DOHH2 (cell line): Measurements from ENCODE around the gene PKP4.

Source experiments
- H3F3A ChIP-seq: fragments of 200-600 bp; sonication (generic), shearing (Covaris generic); 2 replicates; pipeline ENCODE4 v1.6.0; 2016; ENCODE audit warnings: antibody characterized with exemption, mild to moderate bottlenecking; ENCODE audit not compliant: control insufficient read depth, insufficient read depth
- H3K27ac ChIP-seq: fragments of 200-600 bp; sonication (generic); 2 replicates; pipeline ENCODE4 v1.5.1; 2014; ENCODE audit warnings: low read depth, mild to moderate bottlenecking, low read length, moderate library complexity
- H3K27me3 ChIP-seq: fragments of 200-600 bp; sonication (generic); 2 replicates; pipeline ENCODE4 v1.6.1; 2014; ENCODE audit warnings: mild to moderate bottlenecking, low read length, mixed read lengths; ENCODE audit not compliant: control insufficient read depth
- H3K36me3 ChIP-seq: fragments of 200-600 bp; sonication (generic); 2 replicates; pipeline ENCODE4 v1.6.1; 2014; ENCODE audit warnings: mild to moderate bottlenecking, low read length, moderate library complexity, mixed read lengths; ENCODE audit not compliant: control insufficient read depth
- H3K4me1 ChIP-seq: fragments of 200-600 bp; sonication (generic); 2 replicates; pipeline ENCODE4 v1.6.1; 2014; ENCODE audit warnings: mild to moderate bottlenecking, low read length, mixed read lengths; ENCODE audit not compliant: control insufficient read depth
- H3K4me2 ChIP-seq: fragments of 200-600 bp; sonication (generic); 2 replicates; pipeline ENCODE4 v1.6.0; 2014; ENCODE audit warnings: mild to moderate bottlenecking, low read length, moderate library complexity
- H3K4me3 ChIP-seq: fragments of 200-600 bp; sonication (generic); 2 replicates; pipeline ENCODE4 v1.5.1; 2014; ENCODE audit warnings: mild to moderate bottlenecking, low read length, mixed read lengths
- H3K79me2 ChIP-seq: fragments of 200-600 bp; sonication (generic); 2 replicates; pipeline ENCODE4 v1.6.1; 2014; ENCODE audit warnings: mild to moderate bottlenecking, low read length, mixed read lengths; ENCODE audit not compliant: control insufficient read depth
- H3K9me2 ChIP-seq: fragments of 200-600 bp; sonication (generic); replicated peaks from 2 replicates; pipeline ENCODE4 v1.6.1; 2014; ENCODE audit warnings: mild to moderate bottlenecking, low read length, mixed read lengths; ENCODE audit not compliant: control insufficient read depth
- H3K9me3 ChIP-seq: fragments of 200-600 bp; sonication (generic); 2 replicates; pipeline ENCODE4 v1.6.1; 2014; ENCODE audit warnings: antibody characterized with exemption, low read length, mixed read lengths; ENCODE audit not compliant: control insufficient read depth, insufficient read depth
- H4K20me1 ChIP-seq: fragments of 200-600 bp; sonication (generic); 2 replicates; pipeline ENCODE4 v1.6.0; 2014; ENCODE audit warnings: low read depth, mild to moderate bottlenecking, antibody characterized with exemption, low read length, moderate library complexity; ENCODE audit not compliant: control insufficient read depth, insufficient read depth
- EZH2phosphoT487 ChIP-seq: fragments of 200-600 bp; sonication (generic); IDR thresholded peaks from 2 replicates; pipeline ENCODE4 v1.6.1; 2017; ENCODE audit warnings: borderline replicate concordance, mild to moderate bottlenecking, antibody characterized with exemption, low read length, moderate library complexity, mixed read lengths
- TF ChIP-seq, protein P1 (sequence below): fragments of 200-600 bp; sonication (generic); IDR thresholded peaks from one replicate; pipeline ENCODE4 v1.5.1; 2014; ENCODE audit warnings: antibody characterized with exemption, mild to moderate bottlenecking, low read depth, low read length; ENCODE audit not compliant: poor library complexity, severe bottlenecking

Gene PKP4

DNA sequence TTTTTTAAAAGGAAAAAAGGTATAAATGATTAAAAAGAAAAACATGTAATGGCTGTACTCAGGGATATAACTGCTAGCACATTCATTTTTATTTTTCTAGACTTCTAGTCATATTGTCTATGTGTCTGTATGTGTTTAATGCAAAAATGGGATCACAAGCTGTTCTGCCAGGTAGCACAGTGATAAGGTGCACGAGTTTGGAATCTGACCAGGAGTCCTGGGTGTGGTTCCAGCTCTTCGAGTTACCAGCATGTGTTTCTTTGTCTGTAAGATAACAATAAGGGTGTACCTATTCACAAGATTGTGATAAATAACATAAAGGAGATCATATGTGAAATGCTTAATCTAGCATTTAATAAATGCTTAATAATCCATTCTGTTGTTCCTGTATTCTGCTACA is 145.3 kb downstream of the PKP4 start:
- Histone ChIP-seq H3K9me2 (no peaks in the 10 kb centered on the region), H3K4me2 (no peak overlapping the region), H3F3A (no peaks in the 10 kb centered on the region), H3K36me3 (peaks cover 3% of the 10 kb centered on the region; the same call in 1 of the 2 replicates), H3K27me3 (no peaks in the 10 kb centered on the region), H3K4me3 (no peak overlapping the region), H3K9me3 (no peaks in the 10 kb centered on the region), H4K20me1 (peaks cover 4% of the 10 kb centered on the region; the same call in 1 of the 2 replicates), H3K27ac (no peak overlapping the region), H3K79me2 (no peaks in the 10 kb centered on the region), H3K4me1 (no peaks in the 10 kb centered on the region)
- TF ChIP-seq, protein P1, sequence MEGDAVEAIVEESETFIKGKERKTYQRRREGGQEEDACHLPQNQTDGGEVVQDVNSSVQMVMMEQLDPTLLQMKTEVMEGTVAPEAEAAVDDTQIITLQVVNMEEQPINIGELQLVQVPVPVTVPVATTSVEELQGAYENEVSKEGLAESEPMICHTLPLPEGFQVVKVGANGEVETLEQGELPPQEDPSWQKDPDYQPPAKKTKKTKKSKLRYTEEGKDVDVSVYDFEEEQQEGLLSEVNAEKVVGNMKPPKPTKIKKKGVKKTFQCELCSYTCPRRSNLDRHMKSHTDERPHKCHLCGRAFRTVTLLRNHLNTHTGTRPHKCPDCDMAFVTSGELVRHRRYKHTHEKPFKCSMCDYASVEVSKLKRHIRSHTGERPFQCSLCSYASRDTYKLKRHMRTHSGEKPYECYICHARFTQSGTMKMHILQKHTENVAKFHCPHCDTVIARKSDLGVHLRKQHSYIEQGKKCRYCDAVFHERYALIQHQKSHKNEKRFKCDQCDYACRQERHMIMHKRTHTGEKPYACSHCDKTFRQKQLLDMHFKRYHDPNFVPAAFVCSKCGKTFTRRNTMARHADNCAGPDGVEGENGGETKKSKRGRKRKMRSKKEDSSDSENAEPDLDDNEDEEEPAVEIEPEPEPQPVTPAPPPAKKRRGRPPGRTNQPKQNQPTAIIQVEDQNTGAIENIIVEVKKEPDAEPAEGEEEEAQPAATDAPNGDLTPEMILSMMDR, result no peak
- no peak for TF ChIP-seq EZH2phosphoT487

- Histone ChIP-seq H3K4me1 (no peaks in the 10 kb centered on the region), H3K4me2 (no peak overlapping the region), H3K36me3 (peaks cover 3% of the 10 kb centered on the region; the same call in 1 of the 2 replicates), H3K79me2 (no peaks in the 10 kb centered on the region), H3K4me3 (no peak overlapping the region), H3K9me3 (no peaks in the 10 kb centered on the region), H3K27ac (no peak overlapping the region), H3K27me3 (no peaks in the 10 kb centered on the region), H3F3A (no peaks in the 10 kb centered on the region), H3K9me2 (no peaks in the 10 kb centered on the region), H4K20me1 (peaks cover 4% of the 10 kb centered on the region; the same call in 1 of the 2 replicates)
- TF ChIP-seq EZH2phosphoT487, result no peak
- TF ChIP-seq, protein P1, result no peak
Measured at GRCh38 chr2:158603205-158603604, 146.5 kb downstream of the PKP4 start.

DNA sequence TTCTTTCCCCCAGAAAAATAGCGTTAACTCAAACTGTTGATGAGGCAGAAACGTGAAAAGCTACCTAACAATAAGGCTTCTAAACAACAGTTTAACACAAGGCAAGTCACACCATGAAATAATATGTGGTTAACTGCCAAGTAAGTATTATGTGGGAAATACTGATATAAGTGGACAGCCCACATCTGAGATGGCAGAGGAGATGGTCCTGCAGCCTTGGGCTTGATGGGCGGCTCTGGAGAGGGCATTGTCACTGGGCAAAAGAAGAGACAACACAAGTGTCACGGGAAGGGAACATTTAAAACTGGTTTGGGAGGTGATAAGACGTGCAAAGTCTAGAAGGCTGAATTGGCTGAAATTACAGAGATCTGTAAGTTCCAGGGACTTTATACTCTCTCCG is 147.2 kb downstream of the PKP4 start:
- Histone ChIP-seq H3K79me2 (no peaks in the 10 kb centered on the region), H4K20me1 (peaks cover 4% of the 10 kb centered on the region; the same call in 1 of the 2 replicates), H3K27ac (no peak overlapping the region), H3K4me2 (no peak overlapping the region), H3K9me2 (no peaks in the 10 kb centered on the region), H3K4me1 (no peaks in the 10 kb centered on the region), H3K36me3 (peaks cover 3% of the 10 kb centered on the region; the same call in 1 of the 2 replicates), H3K9me3 (no peaks in the 10 kb centered on the region), H3K27me3 (no peaks in the 10 kb centered on the region), H3K4me3 (no peak overlapping the region), H3F3A (no peaks in the 10 kb centered on the region)
- TF ChIP-seq, protein P1, result no peak
- TF ChIP-seq EZH2phosphoT487, result no peak

DNA sequence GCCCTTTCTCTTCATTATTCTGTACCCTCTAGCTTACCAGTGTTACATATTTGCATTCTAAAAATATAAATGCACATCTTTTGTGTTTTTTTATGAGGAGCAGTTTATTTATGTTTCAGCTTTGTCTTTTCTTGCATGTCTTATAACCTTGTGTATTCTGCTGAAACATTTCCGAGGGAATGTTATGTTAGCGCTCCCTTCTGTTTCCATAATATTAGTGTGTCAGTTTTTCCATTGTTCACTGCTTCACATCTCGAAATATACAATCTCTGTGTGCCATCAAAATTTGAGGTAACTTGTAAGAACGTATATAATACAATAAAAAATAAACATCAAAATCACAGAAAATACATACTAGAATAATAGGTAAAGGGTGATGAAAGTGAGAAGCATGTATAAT is 153.3 kb downstream of the PKP4 start:
- Histone ChIP-seq H3K9me3 (no peaks in the 10 kb centered on the region), H3K4me2 (no peak overlapping the region), H3K4me1 (no peaks in the 10 kb centered on the region), H3K4me3 (no peak overlapping the region), H3K27me3 (no peaks in the 10 kb centered on the region), H3K36me3 (no peaks in the 10 kb centered on the region), H3K9me2 (no peaks in the 10 kb centered on the region), H3K27ac (no peak overlapping the region), H3K79me2 (no peaks in the 10 kb centered on the region), H4K20me1 (no peaks in the 10 kb centered on the region), H3F3A (no peaks in the 10 kb centered on the region)
- TF ChIP-seq, protein P1, result no peak
- no peak for TF ChIP-seq EZH2phosphoT487
